Vagina (tissue), 2 donors: Measurements from ENCODE around the gene ACOX3.

Experiments used
- POLR2A ChIP-seq, 2 donors: fragments of 450-650 bp; IDR thresholded peaks; one replicate each; pipeline ENCODE4 v1.6.1; 2017; ENCODE audit warnings: antibody characterized with exemption in 2 of 2, mild to moderate bottlenecking in 2 of 2, moderate library complexity in 2 of 2
- TF ChIP-seq, protein P1 (sequence below), 3 experiments: fragments of 450-650 bp in 2 of 3; fragments of 200-600 bp in 1 of 3; sonication (generic) in 1 of 3; IDR thresholded peaks; one replicate each; pipeline ENCODE4 v1.5.1; 2017 to 2019; ENCODE audit warnings: antibody characterized with exemption in 3 of 3, mild to moderate bottlenecking in 2 of 3, moderate library complexity in 2 of 3

DNA sequence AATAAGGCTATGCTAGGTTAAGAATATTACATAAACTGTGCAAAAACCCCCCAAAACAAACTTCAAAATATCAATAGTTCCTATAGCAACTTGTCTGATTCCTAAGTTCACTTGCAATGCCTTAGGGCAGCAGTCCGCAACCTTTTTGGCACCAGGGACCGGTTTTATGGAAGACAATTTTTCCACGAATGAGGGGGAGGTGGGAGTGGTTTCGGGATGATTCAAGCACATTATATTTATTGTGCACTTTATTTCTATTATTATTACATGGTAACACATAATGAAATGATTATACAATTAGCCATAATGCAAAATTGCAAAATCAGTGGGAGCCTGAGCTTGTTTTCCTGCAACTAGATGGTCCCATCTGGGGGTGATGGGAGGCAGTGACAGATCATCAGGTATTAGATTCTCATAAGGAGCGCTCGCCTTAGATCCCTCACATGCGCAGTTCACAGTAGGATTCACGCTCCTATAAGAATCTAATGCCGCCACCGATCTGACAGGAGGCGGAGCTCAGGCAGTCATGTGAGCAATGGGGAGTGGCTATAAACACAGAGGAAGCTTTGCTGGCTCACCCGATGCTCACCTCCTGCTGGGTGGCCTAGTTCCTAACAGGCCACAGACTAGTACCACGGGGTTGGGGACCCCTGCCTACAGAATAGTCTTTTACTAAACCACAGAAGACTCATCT lies 39.7 kb downstream of the ACOX3 start:
- TF ChIP-seq, protein P1, sequence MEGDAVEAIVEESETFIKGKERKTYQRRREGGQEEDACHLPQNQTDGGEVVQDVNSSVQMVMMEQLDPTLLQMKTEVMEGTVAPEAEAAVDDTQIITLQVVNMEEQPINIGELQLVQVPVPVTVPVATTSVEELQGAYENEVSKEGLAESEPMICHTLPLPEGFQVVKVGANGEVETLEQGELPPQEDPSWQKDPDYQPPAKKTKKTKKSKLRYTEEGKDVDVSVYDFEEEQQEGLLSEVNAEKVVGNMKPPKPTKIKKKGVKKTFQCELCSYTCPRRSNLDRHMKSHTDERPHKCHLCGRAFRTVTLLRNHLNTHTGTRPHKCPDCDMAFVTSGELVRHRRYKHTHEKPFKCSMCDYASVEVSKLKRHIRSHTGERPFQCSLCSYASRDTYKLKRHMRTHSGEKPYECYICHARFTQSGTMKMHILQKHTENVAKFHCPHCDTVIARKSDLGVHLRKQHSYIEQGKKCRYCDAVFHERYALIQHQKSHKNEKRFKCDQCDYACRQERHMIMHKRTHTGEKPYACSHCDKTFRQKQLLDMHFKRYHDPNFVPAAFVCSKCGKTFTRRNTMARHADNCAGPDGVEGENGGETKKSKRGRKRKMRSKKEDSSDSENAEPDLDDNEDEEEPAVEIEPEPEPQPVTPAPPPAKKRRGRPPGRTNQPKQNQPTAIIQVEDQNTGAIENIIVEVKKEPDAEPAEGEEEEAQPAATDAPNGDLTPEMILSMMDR (IDR thresholded peaks at IDR 0.05), result no peak
- no peak for TF ChIP-seq POLR2A (IDR thresholded peaks at IDR 0.05)
